Measurements from ENCODE around the gene ETS1.

DNA sequence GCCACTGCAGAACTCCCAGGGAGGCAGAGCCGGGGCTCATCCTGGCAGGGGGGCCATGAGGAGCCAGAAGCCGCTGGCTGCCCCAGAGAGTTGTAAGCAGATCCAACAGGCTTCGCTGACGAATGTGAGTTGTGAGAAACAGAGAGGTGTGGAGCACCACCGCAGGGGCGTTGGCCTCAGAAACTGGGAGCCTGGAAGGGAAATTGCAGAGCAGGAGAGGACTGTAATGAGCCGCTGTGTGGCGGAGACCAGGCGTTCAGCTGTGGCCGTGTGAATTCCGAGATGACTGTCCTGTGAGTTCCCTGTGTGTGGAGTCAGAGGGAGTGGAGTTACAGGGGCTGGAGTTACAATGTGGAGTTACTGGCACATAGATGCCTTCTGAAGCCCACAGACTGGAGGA is 27.7 kb upstream of the ETS1 start:
- TF ChIP-seq, protein P1, sequence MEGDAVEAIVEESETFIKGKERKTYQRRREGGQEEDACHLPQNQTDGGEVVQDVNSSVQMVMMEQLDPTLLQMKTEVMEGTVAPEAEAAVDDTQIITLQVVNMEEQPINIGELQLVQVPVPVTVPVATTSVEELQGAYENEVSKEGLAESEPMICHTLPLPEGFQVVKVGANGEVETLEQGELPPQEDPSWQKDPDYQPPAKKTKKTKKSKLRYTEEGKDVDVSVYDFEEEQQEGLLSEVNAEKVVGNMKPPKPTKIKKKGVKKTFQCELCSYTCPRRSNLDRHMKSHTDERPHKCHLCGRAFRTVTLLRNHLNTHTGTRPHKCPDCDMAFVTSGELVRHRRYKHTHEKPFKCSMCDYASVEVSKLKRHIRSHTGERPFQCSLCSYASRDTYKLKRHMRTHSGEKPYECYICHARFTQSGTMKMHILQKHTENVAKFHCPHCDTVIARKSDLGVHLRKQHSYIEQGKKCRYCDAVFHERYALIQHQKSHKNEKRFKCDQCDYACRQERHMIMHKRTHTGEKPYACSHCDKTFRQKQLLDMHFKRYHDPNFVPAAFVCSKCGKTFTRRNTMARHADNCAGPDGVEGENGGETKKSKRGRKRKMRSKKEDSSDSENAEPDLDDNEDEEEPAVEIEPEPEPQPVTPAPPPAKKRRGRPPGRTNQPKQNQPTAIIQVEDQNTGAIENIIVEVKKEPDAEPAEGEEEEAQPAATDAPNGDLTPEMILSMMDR (IDR thresholded peaks at IDR 0.05), result no peak
- TF ChIP-seq EP300 (IDR thresholded peaks at IDR 0.05) (no peak), POLR2A (IDR thresholded peaks at IDR 0.05) (no peak)
